HG02943 (cell line): Measurements from ENCODE around the gene TSC2.

Experiments used
- ATAC-seq: cut with Tn5 transposase; IDR thresholded peaks from one replicate; pipeline ENCODE4 v1.9.1; 2021; ENCODE audit warnings: mild to moderate bottlenecking, low read depth, moderate library complexity; ENCODE audit not compliant: unreplicated experiment

Gene TSC2

GRCh38 chr16:2040787-2041522 lies 6.8 kb upstream of the TSC2 start:
- ATAC-seq: no peak

- no peak for ATAC-seq
Observed at GRCh38 chr16:2042171-2042985, 5.4 kb upstream of the TSC2 start.

DNA sequence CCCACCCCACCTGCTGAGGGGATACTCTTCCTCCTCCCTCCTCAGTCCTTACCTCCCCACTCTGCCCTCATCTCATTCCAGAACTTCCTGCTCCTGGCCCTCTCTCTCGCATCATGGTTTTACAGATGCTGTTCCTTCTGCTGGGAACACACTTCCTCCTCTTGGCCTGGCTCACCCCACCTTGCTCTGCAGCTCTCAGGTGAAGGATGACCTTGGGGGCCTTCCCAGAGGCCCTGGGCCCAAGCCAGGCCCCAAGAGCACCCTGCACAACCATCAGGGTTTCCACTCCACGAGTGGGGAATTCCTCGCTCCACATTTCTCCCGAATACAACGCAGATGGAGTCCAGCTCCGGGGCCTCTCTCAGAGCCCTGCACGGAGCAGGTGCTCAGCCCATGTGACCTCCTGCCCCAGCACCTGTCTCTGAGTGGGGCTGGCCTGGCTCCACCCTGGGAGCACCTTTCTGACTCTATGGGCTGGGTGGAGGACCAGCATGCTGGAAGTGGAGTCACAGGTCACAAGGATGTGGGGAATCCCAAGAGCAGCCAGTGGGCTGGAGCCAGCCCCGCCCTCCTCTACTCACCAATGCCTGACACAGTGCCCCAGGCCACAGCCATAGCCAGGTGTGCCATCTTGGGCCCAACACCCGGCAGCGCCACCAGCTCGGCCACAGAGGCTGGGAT lies 4.7 kb upstream of the TSC2 start:
- ATAC-seq: no peak

- ATAC-seq: no peak
Observed at GRCh38 chr16:2043667-2044451, 3.9 kb upstream of the TSC2 start.

GRCh38 chr16:2044541-2044940 lies 3.2 kb upstream of the TSC2 start:
- no peak for ATAC-seq

DNA sequence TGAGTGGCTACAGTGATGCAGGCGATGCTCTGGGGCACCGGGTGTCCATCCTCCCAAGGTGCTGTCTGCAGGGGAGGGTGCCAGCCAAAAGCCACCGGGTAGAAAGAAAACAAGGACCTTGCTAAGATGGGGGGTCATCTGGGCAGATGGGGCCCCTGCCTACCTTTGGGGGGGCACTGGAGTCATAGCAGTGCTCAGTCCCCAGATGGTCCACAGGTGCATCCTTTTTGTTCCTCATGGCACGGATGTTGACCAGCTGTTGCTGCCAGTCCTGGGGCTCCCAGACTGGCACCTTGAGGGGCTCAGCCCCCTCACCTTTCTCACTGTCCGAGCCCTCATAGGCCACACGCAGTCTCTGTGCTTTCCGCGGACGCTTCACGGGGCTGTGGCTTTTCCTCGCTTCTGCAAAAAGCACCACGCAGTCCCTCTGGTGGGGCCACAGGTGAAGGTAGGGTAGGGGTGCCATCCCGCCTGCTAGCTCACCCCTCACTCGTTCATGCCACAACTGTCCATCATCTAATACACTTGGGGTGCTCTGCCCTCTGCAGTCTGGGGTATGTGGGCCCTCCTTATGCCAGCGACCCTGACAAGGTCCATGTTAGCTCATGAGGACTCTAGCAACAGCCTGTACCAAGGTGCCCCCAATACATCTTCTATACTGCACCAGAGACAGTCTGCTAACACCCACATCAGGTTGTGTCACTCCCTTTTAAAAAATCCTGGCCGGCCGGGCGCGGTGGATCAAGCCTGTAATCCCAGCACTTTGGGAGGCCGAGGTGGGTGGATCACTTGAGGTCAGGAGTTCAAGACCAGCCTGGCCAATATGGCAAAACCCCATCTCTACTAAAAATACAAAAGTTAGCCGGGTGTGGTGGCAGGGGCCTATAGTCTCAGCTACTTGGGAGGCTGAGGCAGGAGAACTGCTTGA lies 1.6 kb upstream of the TSC2 start:
- ATAC-seq: no peak

DNA sequence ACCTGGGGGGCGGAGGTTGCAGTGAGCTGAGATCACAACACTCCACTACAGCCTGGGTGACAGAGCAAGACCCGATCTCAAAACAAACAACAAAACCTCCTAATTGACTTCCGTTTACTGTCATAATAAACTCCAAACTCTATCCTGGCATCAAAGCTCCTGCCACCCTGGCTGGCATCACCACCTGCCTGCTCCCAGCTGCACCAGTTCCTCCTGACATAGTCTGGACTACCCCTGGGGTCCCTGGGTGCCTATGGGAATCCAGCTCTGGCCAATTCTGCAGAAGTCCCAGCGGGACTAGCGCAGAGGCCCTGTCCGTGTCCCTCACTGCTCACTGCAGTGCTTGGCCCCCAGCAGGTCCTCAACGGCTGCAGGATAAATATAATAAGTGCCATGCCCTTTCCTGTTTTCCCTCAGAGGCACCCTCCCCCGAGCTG lies 874 bp upstream of the TSC2 start:
- ATAC-seq: no peak

DNA sequence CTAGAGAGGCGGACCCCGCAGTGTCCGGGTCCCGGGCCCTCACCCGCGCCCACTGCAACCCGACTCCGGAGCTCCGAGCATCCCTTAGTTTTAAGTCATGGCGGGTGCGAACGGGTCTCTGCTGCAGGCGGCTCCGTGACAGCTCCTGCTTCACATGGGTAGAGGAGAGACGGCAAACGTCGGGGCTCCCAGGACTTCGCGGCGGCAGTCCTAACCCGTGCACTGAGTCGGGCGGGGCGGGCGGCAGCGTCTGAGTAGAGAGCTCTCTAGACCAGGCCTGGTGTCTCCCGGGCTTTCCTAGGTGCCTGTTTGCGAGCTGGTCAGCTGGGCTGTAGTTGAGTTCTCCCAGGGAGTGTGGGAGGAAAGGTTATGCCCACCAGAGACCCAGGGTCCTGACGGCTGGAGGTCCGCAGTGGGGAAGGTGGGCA lies 345 bp downstream of the TSC2 start:
- ATAC-seq: peak; percentile 6

GRCh38 chr16:2053211-2053610 lies 5.4 kb downstream of the TSC2 start:
- no peak for ATAC-seq

GRCh38 chr16:2053897-2054296 lies 6.1 kb downstream of the TSC2 start:
- no peak for ATAC-seq

- no peak for ATAC-seq
Observed at GRCh38 chr16:2054543-2055245, 6.9 kb downstream of the TSC2 start.

- no peak for ATAC-seq
Observed at GRCh38 chr16:2056077-2056476, 8.3 kb downstream of the TSC2 start.

DNA sequence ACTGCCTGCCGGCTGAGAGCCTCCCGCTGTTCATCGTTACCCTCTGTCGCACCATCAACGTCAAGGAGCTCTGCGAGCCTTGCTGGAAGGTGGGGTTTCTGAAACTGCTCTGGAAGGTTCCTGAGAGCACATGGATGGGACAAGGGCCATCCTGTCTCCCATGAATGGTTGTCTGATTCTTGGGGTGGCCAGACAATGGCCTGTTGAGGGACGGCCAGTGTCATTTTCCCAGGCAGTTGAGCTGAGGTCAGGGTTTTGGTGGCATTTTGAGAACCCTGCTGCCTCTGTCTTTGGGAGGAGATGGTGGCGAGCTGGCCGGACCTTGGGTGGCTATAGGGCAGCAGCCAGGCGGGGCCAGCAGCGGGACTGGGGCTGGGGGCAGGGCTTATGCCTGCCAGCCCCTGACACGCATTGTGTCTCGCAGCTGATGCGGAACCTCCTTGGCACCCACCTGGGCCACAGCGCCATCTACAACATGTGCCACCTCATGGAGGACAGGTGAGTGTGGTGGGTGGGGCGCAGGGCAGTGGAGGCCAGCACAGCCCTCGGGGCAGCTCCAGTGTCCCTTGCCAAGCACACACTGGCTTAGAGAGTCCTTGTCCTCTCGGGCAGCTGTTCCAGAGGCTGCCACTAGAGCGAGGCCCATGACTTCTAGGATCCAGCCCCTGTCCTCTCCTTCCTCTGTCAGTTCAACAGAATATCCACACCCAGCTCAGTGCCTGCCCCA lies 9.1 kb downstream of the TSC2 start:
- no peak for ATAC-seq

GRCh38 chr16:2057438-2057837 lies 9.7 kb downstream of the TSC2 start:
- ATAC-seq: no peak

DNA sequence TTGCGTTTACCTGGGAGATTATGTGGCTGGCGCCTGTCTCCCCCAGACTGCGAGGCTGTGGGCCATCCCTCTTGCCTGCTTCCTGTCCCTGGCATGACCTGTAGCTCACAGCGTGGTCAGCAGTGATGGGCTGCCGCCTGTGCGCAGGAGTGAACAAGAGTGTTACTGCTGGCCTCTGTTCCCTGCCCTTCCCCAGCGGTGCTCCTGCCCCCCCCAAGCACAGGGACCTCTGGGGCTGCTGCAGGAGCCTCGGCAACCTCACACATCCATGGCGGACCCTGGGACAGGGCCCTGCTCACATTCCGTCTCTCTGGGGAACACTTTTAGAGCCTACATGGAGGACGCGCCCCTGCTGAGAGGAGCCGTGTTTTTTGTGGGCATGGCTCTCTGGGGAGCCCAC lies 10.6 kb downstream of the TSC2 start:
- ATAC-seq: no peak

DNA sequence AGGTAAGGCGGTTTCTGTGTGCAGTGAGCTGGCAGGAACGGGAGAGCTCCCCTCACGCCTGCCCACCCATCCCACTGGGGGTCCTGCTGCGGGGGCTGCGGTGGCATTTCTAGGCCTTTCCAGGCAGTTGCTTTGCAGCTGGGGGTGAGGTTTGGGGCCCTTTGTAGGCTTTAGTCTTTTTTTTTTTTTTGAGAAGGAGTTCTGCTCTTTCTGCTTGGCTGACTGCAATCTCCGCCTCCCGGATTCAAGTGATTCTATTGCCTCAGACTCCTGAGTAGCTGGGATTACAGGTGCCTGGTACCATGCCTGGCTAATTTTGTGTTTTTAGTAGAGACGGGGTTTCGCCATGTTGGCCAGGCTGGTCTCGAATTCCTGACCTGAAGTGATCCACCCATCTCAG lies 11.1 kb downstream of the TSC2 start:
- ATAC-seq: no peak

- no peak for ATAC-seq
Observed at GRCh38 chr16:2060346-2060745, 12.6 kb downstream of the TSC2 start.

DNA sequence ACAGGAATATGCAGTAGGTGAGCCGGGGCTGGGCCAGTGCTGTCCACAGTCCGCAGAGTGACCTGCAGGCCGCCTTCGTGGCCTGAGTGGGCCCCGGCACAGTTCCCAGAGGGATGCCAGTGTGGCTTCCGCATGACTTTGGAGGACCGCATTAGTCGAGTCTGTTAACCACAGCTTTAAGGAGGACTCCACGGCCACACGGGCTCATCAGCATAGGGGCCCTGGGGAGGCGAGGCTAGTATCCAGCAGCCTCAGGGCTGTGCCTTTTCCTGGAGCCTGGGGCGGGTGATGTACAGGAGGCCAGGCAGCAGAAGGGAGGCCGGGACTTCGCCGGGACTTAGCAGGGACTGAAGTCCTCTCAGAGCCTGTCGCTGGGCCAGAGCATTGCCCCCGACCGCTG lies 13.2 kb downstream of the TSC2 start:
- ATAC-seq: no peak
